GM12878 (cell line): ENCODE data around the gene DAGLA. TPM values are rescaled to one million over a fixed set of nuclear protein-coding genes. Genes with fewer than 3 reads are reported as not detected.

Experiments used
- ATAC-seq: fragments of 200-7000 bp; cut with Tn5 transposase; 3 replicates; pipeline ENCODE4 v1.9.1; 2020; ENCODE audit warnings: mild to moderate bottlenecking, moderate library complexity
- BruUV-seq: library from RNA; stranded (reverse); fragments of 400-500 nt; replicated peaks from 2 replicates; lab custom pipeline; 2021; lab: Mats Ljungman, UMichigan
- CTCF ChIA-PET: fragments of 300-600 bp; sonication (Branson Sonifier 250); formaldehyde crosslinking; extraction: SDS; loops from one replicate; lab custom pipeline; 2021; ENCODE audit warnings: inconsistent platforms; lab: Yijun Ruan, JAX
- POLR2A ChIA-PET: fragments of 350-600 bp; formaldehyde crosslinking; extraction: SDS; loops from one replicate; lab custom pipeline; 2021; ENCODE audit warnings: inconsistent platforms; lab: Charles Lee
- RAD21 ChIA-PET: fragments of 300-600 bp; sonication (Branson Sonifier 250); formaldehyde crosslinking; loops from one replicate; lab custom pipeline; 2023; ENCODE audit warnings: antibody characterized with exemption; ENCODE audit not compliant: unreplicated experiment; lab: Charles Lee
- SMC1A ChIA-PET: fragments of 300-600 bp; sonication (Branson Sonifier 250); formaldehyde crosslinking; loops from one replicate; lab custom pipeline; 2023; ENCODE audit not compliant: unreplicated experiment, uncharacterized antibody; lab: Charles Lee
- DNase-seq: peaks from one replicate; pipeline ENCODE4 v3.0.0-alpha.2; 2011; ENCODE audit warnings: low read depth, low spot score
- FAIRE-seq: peaks from 3 replicates; lab custom pipeline; 2011; peaks lifted over from hg19 to GRCh38; lab: Jason Lieb, UNC
- H2AFZ ChIP-seq: 2 replicates; pipeline ENCODE4 v1.6.0; 2011; ENCODE audit warnings: low read depth, low read length, control low read depth; ENCODE audit not compliant: control insufficient read depth
- H3K27ac ChIP-seq: 2 replicates; pipeline ENCODE4 v1.5.1; 2011; ENCODE audit warnings: control low read depth; ENCODE audit not compliant: control insufficient read depth, insufficient read depth
- H3K27me3 ChIP-seq, 2 experiments: replicated peaks in 1 of 2; 2 replicates each; pipeline versions ENCODE4 v1.6.0 to v1.6.1; 2011; ENCODE audit warnings: low read length in 1 of 2; ENCODE audit not compliant: control insufficient read depth in 2 of 2, insufficient read depth in 2 of 2
- H3K36me3 ChIP-seq, 2 experiments: 2 replicates each; pipeline ENCODE4 v1.5.1; 2011; ENCODE audit warnings: low read length in 1 of 2; ENCODE audit not compliant: control insufficient read depth in 2 of 2, insufficient read depth in 2 of 2
- H3K4me1 ChIP-seq: 2 replicates; pipeline ENCODE4 v1.6.1; 2011; ENCODE audit warnings: mild to moderate bottlenecking, low read length, moderate library complexity, mixed read lengths; ENCODE audit not compliant: control insufficient read depth, insufficient read depth
- H3K4me2 ChIP-seq: 2 replicates; pipeline ENCODE4 v1.6.0; 2011; ENCODE audit warnings: control low read depth; ENCODE audit not compliant: control insufficient read depth, insufficient read depth
- H3K4me3 ChIP-seq: fragments of 200-600 bp; sonication (generic); 2 replicates; pipeline ENCODE4 v1.5.1; 2016
- H3K79me2 ChIP-seq: 2 replicates; pipeline ENCODE4 v1.6.0; 2011; ENCODE audit warnings: low read length; ENCODE audit not compliant: control insufficient read depth, insufficient read depth
- H3K9ac ChIP-seq: 2 replicates; pipeline ENCODE4 v1.8.0; 2011; ENCODE audit warnings: low read length, control low read depth, mixed read lengths; ENCODE audit not compliant: control insufficient read depth, insufficient read depth
- H3K9me3 ChIP-seq: replicated peaks from 3 replicates; pipeline ENCODE4 v1.5.1; 2011; ENCODE audit warnings: mild to moderate bottlenecking, low read length; ENCODE audit not compliant: control insufficient read depth, insufficient read depth
- H4K20me1 ChIP-seq: 2 replicates; pipeline ENCODE4 v1.6.0; 2011; ENCODE audit not compliant: control insufficient read depth, insufficient read depth
- ASH2L ChIP-seq: fragments of 300-600, 200-600 bp; sonication (generic); IDR thresholded peaks from 2 replicates; pipeline ENCODE4 v1.6.1; 2017; ENCODE audit warnings: low read depth, mild to moderate bottlenecking, borderline replicate concordance
- BMI1 ChIP-seq: fragments of 450-650 bp; IDR thresholded peaks from 2 replicates; pipeline ENCODE4 v1.6.1; 2016; ENCODE audit warnings: mild to moderate bottlenecking, moderate library complexity, borderline replicate concordance
- FOXK2 ChIP-seq: fragments of 450-650 bp; IDR thresholded peaks from 2 replicates; pipeline ENCODE4 v1.6.1; 2017; ENCODE audit warnings: mild to moderate bottlenecking, moderate library complexity
- LARP7 ChIP-seq: fragments of 450-650 bp; IDR thresholded peaks from 2 replicates; pipeline ENCODE4 v1.6.1; 2017; ENCODE audit warnings: mild to moderate bottlenecking
- NFIC ChIP-seq: IDR thresholded peaks from 2 replicates; pipeline ENCODE4 v1.6.1; 2012; ENCODE audit warnings: low read depth, mild to moderate bottlenecking, inconsistent platforms, low read length, moderate library complexity
- PAX5 ChIP-seq: IDR thresholded peaks from 2 replicates; pipeline ENCODE4 v1.6.1; 2011; ENCODE audit warnings: low read depth, low read length, borderline replicate concordance
- SIN3A ChIP-seq: IDR thresholded peaks from 2 replicates; pipeline ENCODE4 v1.6.1; 2012; ENCODE audit warnings: low read depth, low read length, improper control_type of control experiment
- TARDBP ChIP-seq: IDR thresholded peaks from 2 replicates; pipeline ENCODE4 v1.6.1; 2016; ENCODE audit warnings: borderline replicate concordance
- ZNF274 ChIP-seq: IDR thresholded peaks from one replicate; pipeline ENCODE4 v1.8.0; 2011; ENCODE audit not compliant: insufficient read length, insufficient read depth
- ZSCAN29 ChIP-seq: fragments of 450-650 bp; IDR thresholded peaks from 2 replicates; pipeline ENCODE4 v1.6.1; 2017; ENCODE audit warnings: mild to moderate bottlenecking, moderate library complexity
- WGBS: methylation state at CpG from one replicate; pipeline ENCODE4 v1.1.6; 2016; ENCODE audit warnings: low lambda C conversion rate; ENCODE audit not compliant: insufficient replicate concordance, insufficient coverage; ENCODE audit errors: missing lambda C conversion rate; 5-methylcytosine and 5-hydroxymethylcytosine counted together
- in situ Hi-C: fragments of 300-500 bp; cut with MboI; formaldehyde crosslinking; loops from 9 replicates; pipeline ENCODE4 v1.14.3; 2018; ENCODE audit warnings: mixed read lengths
- intact Hi-C: fragments of 100-400 bp; cut with micrococcal nuclease; formaldehyde crosslinking; loops from one replicate; pipeline ENCODE4 v1.14.2; 2022; ENCODE audit not compliant: unreplicated experiment
- polyA plus RNA-seq, 11 experiments: library from polyadenylated mRNA; depleted of rRNA in 4 of 11; unstranded in 6 of 11; stranded (reverse) in 5 of 11; fragments of >200 nt; fragmentation: Nextera tagmentation in 4 of 11; fragmentation: Illumina TruSeq in 1 of 11; extraction: Ambion mirVana in 4 of 11; extraction: Trizol in 1 of 11; gene quantifications; 1 replicate in 1 of 11; 2 replicates in 10 of 11; pipeline versions ENCODE4 v1.2.1 to v1.2.3, GENCODE V29; 2011 to 2016; ENCODE audit warnings: inconsistent platforms in 2 of 11, missing spikeins in 2 of 11, low read depth in 1 of 11
- total RNA-seq, 4 experiments: library from RNA; depleted of rRNA in 3 of 4; stranded (reverse); fragments of >200 nt in 3 of 4; fragmentation: Illumina TruSeq in 1 of 4; extraction: Trizol in 1 of 4; gene quantifications; 2 replicates each; pipeline versions ENCODE4 v1.2.1 to v1.2.3, GENCODE V29; 2013 to 2021
- TF ChIP-seq, protein P1 (sequence below), 3 experiments: IDR thresholded peaks in 2 of 3; conservative IDR thresholded peaks in 1 of 3; 2 replicates each; pipeline ENCODE4 v1.5.1; 2011; ENCODE audit warnings: low read depth in 3 of 3, low read length in 3 of 3, mild to moderate bottlenecking in 3 of 3, control low read depth in 2 of 3, moderate library complexity in 2 of 3, inconsistent platforms in 1 of 3, mixed read lengths in 1 of 3; ENCODE audit not compliant: control insufficient read depth in 2 of 3, insufficient read depth in 1 of 3; ENCODE audit errors: extremely low read depth in 1 of 3
- TF ChIP-seq, protein P2 (sequence below): fragments of 150-350 bp; IDR thresholded peaks from 2 replicates; pipeline ENCODE4 v1.6.1; 2014; ENCODE audit warnings: mild to moderate bottlenecking, low read depth, low read length
- TF ChIP-seq, protein P3 (sequence below): fragments of 450-650 bp; IDR thresholded peaks from 2 replicates; pipeline ENCODE4 v1.6.1; 2014; ENCODE audit warnings: mild to moderate bottlenecking
- TF ChIP-seq, protein P4 (sequence below): IDR thresholded peaks from 2 replicates; pipeline ENCODE4 v1.6.1; 2012; ENCODE audit warnings: mild to moderate bottlenecking, low read depth, low read length

Gene DAGLA
- total and polyA plus RNA-seq, 10 of the 15 experiments (the other 5 are each of a cell fraction or from before 2014, with no cell fraction given) = 0.05 TPM; not detected in 9

DNA sequence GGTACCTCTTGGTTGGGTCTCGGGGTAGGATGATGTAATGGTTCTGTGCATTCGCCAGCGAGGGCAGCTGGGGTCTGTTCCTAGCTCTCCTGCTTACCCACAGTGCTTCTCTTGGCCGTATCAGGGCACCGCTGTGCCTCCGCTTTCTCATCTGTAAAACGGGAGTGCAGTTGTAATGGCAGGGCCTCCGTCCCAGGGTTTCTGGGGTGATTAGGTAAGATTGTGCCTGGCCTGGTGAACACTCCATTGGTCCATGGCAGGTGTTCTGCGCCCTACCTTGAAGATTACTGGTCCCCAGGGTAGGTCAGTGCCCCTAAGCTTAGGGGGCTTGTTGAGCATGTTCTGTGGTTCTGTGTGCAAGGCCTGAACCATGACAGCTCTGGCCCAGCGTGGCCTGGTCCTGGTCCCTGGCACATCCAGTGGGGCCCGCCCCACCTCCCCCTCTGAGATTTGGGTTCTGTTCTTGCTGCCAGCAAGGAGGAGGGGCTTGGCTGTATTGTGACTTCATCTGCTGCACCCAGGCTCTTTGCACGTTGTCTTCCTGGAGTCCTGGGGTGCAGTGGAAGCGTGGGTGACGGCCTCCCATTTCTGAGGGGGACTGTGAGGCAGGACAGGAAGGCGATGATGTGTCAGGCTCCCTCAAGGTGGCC is 77.1 kb downstream of the DAGLA start:
- WGBS = 72% methylated on average over 15 of the region's 15 CpGs
- Histone ChIP-seq H4K20me1 (no peaks in the 10 kb centered on the region), H3K9ac (no peak overlapping the region), H3K4me3 (no peak overlapping the region), H3K27ac (no peak overlapping the region), H3K4me1 (peaks cover 8% of the 10 kb centered on the region), H3K9me3 (no peaks in the 10 kb centered on the region), H3K79me2 (no peaks in the 10 kb centered on the region), H3K27me3 (no peaks in the 10 kb centered on the region; a peak in 1 of 4 replicates), H3K36me3 (no peaks in the 10 kb centered on the region), H2AFZ (no peak overlapping the region), H3K4me2 (peak overlapping the region; percentile 25; the same call in 1 of the 2 replicates)
- FAIRE-seq (no peak), DNase-seq (no peak), ATAC-seq (no peak)
- ChIA-PET SMC1A (interaction anchor here (0.9 to 1.5 kb wide), 4 partner anchors 36 to 77 kb away, joined by 3 to 4 read pairs (median 3); partner anchors contain the start of gene FEN1), POLR2A (interaction anchor here (0.6 to 8.0 kb wide), 9 partner anchors 33 to 787 kb away, joined by 3 to 60 read pairs (median 4); partner anchors contain the start of genes FADS2, FEN1, FTH1 and TMEM258), CTCF (interaction anchor here (0.5 to 4.8 kb wide), 6 partner anchors 10 to 456 kb away, joined by 3 to 35 read pairs (median 5); no protein-coding TSS in a partner anchor), RAD21 (interaction anchor here (0.9 to 2.1 kb wide), 6 partner anchors 10 to 71 kb away, joined by 3 to 7 read pairs (median 4); partner anchors contain the start of genes FADS2 and FEN1)
- BruUV-seq = TSS peak; percentile 36
- intact Hi-C loops = no loop called here
- in situ Hi-C loops = no loop called here
- TF ChIP-seq ASH2L = no peak
- no peak for TF ChIP-seq ZNF274
- TF ChIP-seq, protein P1, sequence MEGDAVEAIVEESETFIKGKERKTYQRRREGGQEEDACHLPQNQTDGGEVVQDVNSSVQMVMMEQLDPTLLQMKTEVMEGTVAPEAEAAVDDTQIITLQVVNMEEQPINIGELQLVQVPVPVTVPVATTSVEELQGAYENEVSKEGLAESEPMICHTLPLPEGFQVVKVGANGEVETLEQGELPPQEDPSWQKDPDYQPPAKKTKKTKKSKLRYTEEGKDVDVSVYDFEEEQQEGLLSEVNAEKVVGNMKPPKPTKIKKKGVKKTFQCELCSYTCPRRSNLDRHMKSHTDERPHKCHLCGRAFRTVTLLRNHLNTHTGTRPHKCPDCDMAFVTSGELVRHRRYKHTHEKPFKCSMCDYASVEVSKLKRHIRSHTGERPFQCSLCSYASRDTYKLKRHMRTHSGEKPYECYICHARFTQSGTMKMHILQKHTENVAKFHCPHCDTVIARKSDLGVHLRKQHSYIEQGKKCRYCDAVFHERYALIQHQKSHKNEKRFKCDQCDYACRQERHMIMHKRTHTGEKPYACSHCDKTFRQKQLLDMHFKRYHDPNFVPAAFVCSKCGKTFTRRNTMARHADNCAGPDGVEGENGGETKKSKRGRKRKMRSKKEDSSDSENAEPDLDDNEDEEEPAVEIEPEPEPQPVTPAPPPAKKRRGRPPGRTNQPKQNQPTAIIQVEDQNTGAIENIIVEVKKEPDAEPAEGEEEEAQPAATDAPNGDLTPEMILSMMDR (IDR thresholded peaks at IDR 0.05 in 2 of 3, conservative IDR thresholded peaks at IDR 0.05 in 1 of 3; ENCODE audit: control insufficient read depth in 2 of 3, extremely low read depth in 1 of 3, insufficient read depth in 1 of 3, low read depth in 3 of 3, low read length in 3 of 3) = no peak
- no peak for TF ChIP-seq TARDBP
- TF ChIP-seq, protein P2, sequence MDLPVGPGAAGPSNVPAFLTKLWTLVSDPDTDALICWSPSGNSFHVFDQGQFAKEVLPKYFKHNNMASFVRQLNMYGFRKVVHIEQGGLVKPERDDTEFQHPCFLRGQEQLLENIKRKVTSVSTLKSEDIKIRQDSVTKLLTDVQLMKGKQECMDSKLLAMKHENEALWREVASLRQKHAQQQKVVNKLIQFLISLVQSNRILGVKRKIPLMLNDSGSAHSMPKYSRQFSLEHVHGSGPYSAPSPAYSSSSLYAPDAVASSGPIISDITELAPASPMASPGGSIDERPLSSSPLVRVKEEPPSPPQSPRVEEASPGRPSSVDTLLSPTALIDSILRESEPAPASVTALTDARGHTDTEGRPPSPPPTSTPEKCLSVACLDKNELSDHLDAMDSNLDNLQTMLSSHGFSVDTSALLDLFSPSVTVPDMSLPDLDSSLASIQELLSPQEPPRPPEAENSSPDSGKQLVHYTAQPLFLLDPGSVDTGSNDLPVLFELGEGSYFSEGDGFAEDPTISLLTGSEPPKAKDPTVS = no peak
- TF ChIP-seq PAX5 = no peak
- no peak for TF ChIP-seq ZSCAN29
- TF ChIP-seq SIN3A = no peak
- TF ChIP-seq FOXK2 = no peak
- TF ChIP-seq BMI1 = no peak
- peak; percentile 23; the same call in 1 of the 2 replicates for TF ChIP-seq LARP7
- TF ChIP-seq NFIC = no peak
- TF ChIP-seq, protein P3, sequence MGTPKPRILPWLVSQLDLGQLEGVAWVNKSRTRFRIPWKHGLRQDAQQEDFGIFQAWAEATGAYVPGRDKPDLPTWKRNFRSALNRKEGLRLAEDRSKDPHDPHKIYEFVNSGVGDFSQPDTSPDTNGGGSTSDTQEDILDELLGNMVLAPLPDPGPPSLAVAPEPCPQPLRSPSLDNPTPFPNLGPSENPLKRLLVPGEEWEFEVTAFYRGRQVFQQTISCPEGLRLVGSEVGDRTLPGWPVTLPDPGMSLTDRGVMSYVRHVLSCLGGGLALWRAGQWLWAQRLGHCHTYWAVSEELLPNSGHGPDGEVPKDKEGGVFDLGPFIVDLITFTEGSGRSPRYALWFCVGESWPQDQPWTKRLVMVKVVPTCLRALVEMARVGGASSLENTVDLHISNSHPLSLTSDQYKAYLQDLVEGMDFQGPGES = no peak
- TF ChIP-seq, protein P4, sequence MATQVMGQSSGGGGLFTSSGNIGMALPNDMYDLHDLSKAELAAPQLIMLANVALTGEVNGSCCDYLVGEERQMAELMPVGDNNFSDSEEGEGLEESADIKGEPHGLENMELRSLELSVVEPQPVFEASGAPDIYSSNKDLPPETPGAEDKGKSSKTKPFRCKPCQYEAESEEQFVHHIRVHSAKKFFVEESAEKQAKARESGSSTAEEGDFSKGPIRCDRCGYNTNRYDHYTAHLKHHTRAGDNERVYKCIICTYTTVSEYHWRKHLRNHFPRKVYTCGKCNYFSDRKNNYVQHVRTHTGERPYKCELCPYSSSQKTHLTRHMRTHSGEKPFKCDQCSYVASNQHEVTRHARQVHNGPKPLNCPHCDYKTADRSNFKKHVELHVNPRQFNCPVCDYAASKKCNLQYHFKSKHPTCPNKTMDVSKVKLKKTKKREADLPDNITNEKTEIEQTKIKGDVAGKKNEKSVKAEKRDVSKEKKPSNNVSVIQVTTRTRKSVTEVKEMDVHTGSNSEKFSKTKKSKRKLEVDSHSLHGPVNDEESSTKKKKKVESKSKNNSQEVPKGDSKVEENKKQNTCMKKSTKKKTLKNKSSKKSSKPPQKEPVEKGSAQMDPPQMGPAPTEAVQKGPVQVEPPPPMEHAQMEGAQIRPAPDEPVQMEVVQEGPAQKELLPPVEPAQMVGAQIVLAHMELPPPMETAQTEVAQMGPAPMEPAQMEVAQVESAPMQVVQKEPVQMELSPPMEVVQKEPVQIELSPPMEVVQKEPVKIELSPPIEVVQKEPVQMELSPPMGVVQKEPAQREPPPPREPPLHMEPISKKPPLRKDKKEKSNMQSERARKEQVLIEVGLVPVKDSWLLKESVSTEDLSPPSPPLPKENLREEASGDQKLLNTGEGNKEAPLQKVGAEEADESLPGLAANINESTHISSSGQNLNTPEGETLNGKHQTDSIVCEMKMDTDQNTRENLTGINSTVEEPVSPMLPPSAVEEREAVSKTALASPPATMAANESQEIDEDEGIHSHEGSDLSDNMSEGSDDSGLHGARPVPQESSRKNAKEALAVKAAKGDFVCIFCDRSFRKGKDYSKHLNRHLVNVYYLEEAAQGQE = no peak
